Nephron (organoid): ENCODE measurements around the gene HMGB1.
"Not testable (repeated sequence)": the region's sequence is repeated elsewhere in the genome, so short reads cannot be mapped to it uniquely, and the experiment has no call there.

Experiments used
- H3K27ac Mint-ChIP-seq, 3 experiments: 2 replicates each; pipeline ENCODE4 v1.8.0; 2020; ENCODE audit warnings: mixed read lengths in 3 of 3, mild to moderate bottlenecking in 2 of 3, moderate library complexity in 1 of 3
- H3K27me3 Mint-ChIP-seq: 2 replicates; pipeline ENCODE4 v1.8.0; 2021; ENCODE audit warnings: low read depth, mild to moderate bottlenecking, moderate library complexity, mixed read lengths
- H3K36me3 Mint-ChIP-seq: 2 replicates; pipeline ENCODE4 v1.8.0; 2020; ENCODE audit warnings: low read depth, mixed read lengths
- H3K4me1 Mint-ChIP-seq: 2 replicates; pipeline ENCODE4 v1.8.0; 2020; ENCODE audit warnings: mixed read lengths
- H3K4me3 Mint-ChIP-seq, 3 experiments: 2 replicates each; pipeline ENCODE4 v1.8.0; 2020; ENCODE audit warnings: mild to moderate bottlenecking in 3 of 3, mixed read lengths in 3 of 3, moderate library complexity in 2 of 3
- H3K9me3 Mint-ChIP-seq: 2 replicates; pipeline ENCODE4 v1.8.0; 2020; ENCODE audit warnings: mixed read lengths
- CTCF ChIP-seq, 3 experiments: fragments of 200-600 bp; sonication (generic); IDR thresholded peaks; one replicate each; pipeline ENCODE4 v1.5.0; 2021; ENCODE audit warnings: antibody characterized with exemption in 3 of 3; ENCODE audit not compliant: unreplicated experiment in 3 of 3

HMGB1 gene

GRCh38 chr13:30443957-30444404 lies 21.8 kb downstream of the HMGB1 start:
- Mint-ChIP-seq H3K36me3 (no peaks in the 10 kb centered on the region), H3K27ac (peak overlapping the region in 1 of 3 experiments; percentile 32), H3K4me3 (no peak overlapping the region), H3K9me3 (no peaks in the 10 kb centered on the region), H3K27me3 (peaks cover 18% of the 10 kb centered on the region), H3K4me1 (peaks cover 13% of the 10 kb centered on the region)
- TF ChIP-seq CTCF (IDR thresholded peaks at IDR 0.05; ENCODE audit: unreplicated experiment in 3 of 3) = no peak

- peaks cover 13% of the 10 kb centered on the region for H3K4me1 Mint-ChIP-seq
- not testable (repeated sequence) for H3K36me3 Mint-ChIP-seq, H3K4me3 Mint-ChIP-seq, H3K27ac Mint-ChIP-seq, H3K9me3 Mint-ChIP-seq
- peaks cover 19% of the 10 kb centered on the region for H3K27me3 Mint-ChIP-seq
These were observed 22.2 kb downstream of the HMGB1 start for GRCh38 chr13:30443491-30443890.

- Mint-ChIP-seq H3K4me3 (no peak overlapping the region), H3K4me1 (peaks cover 13% of the 10 kb centered on the region), H3K9me3 (no peaks in the 10 kb centered on the region), H3K27me3 (peaks cover 22% of the 10 kb centered on the region), H3K27ac (peak overlapping the region in 1 of 3 experiments; percentile 70), H3K36me3 (no peaks in the 10 kb centered on the region)
- TF ChIP-seq CTCF (IDR thresholded peaks at IDR 0.05; ENCODE audit: unreplicated experiment in 3 of 3) = no peak
These were observed 22.8 kb downstream of the HMGB1 start for GRCh38 chr13:30442926-30443325.

GRCh38 chr13:30440910-30441703 lies 24.6 kb downstream of the HMGB1 start:
- H3K9me3 Mint-ChIP-seq = no peaks in the 10 kb centered on the region
- no peak for TF ChIP-seq CTCF (IDR thresholded peaks at IDR 0.05; ENCODE audit: unreplicated experiment in 3 of 3)
- peaks cover 10% of the 10 kb centered on the region for H3K4me1 Mint-ChIP-seq
- peaks cover 30% of the 10 kb centered on the region for H3K27me3 Mint-ChIP-seq
- H3K27ac Mint-ChIP-seq = peak overlapping the region; percentile 58 to 87 (median 82)
- no peaks in the 10 kb centered on the region for H3K36me3 Mint-ChIP-seq
- no peak overlapping the region for H3K4me3 Mint-ChIP-seq

- peaks cover 13% of the 10 kb centered on the region for H3K27me3 Mint-ChIP-seq
- no peak overlapping the region for H3K27ac Mint-ChIP-seq
- H3K4me1 Mint-ChIP-seq = no peaks in the 10 kb centered on the region
- no peak for TF ChIP-seq CTCF (IDR thresholded peaks at IDR 0.05; ENCODE audit: unreplicated experiment in 3 of 3)
- H3K36me3 Mint-ChIP-seq = no peaks in the 10 kb centered on the region
- H3K4me3 Mint-ChIP-seq = no peak overlapping the region
- no peaks in the 10 kb centered on the region for H3K9me3 Mint-ChIP-seq
These were observed 27.4 kb downstream of the HMGB1 start for GRCh38 chr13:30438286-30438685.

- H3K27me3 Mint-ChIP-seq = peaks cover 13% of the 10 kb centered on the region
These were observed 28.6 kb downstream of the HMGB1 start for GRCh38 chr13:30437177-30437576.

More at GRCh38 chr13:30437177-30437576, 28.6 kb downstream of the HMGB1 start:
- Mint-ChIP-seq H3K36me3 (no peaks in the 10 kb centered on the region), H3K9me3 (no peaks in the 10 kb centered on the region), H3K4me1 (no peaks in the 10 kb centered on the region), H3K27ac (no peak overlapping the region), H3K4me3 (no peak overlapping the region)
- TF ChIP-seq CTCF (IDR thresholded peaks at IDR 0.05; ENCODE audit: unreplicated experiment in 3 of 3) = no peak
